ENCODE results near the gene APCDD1L.

GRCh38 chr20:58555078-58555765 is 40.0 kb upstream of the APCDD1L start:
- TF ChIP-seq CTCF (IDR thresholded peaks at IDR 0.05) = no peak
- no peak for TF ChIP-seq POLR2A (IDR thresholded peaks at IDR 0.05)
- no peak for TF ChIP-seq POLR2AphosphoS5 (IDR thresholded peaks at IDR 0.05)
- no peak for TF ChIP-seq EP300 (IDR thresholded peaks at IDR 0.05)

Measured in sigmoid colon (tissue), 4 donors.